Skeletal muscle tissue (tissue), 4 donors: Measurements from ENCODE around the gene ANKRD11. TPM values are rescaled to one million over a fixed set of nuclear protein-coding genes. Genes with fewer than 3 reads are reported as not detected.
"Not testable (repeated sequence)": the region's sequence is repeated elsewhere in the genome, so short reads cannot be mapped to it uniquely, and the experiment has no call there.

ENCODE experiments used
- H3K27ac ChIP-seq: one replicate; pipeline ENCODE4 v1.7.0; 2013; ENCODE audit warnings: mild to moderate bottlenecking, low read depth, low read length, inconsistent platforms
- H3K27me3 ChIP-seq, 3 donors: one replicate each; pipeline ENCODE4 v1.7.0; 2013; ENCODE audit warnings: low read length in 3 of 3; ENCODE audit not compliant: control insufficient read depth in 3 of 3, insufficient read depth in 3 of 3
- H3K36me3 ChIP-seq, 3 donors: one replicate each; pipeline ENCODE4 v1.7.0; 2013; ENCODE audit warnings: low read length in 3 of 3; ENCODE audit not compliant: control insufficient read depth in 3 of 3, insufficient read depth in 3 of 3
- H3K4me1 ChIP-seq, 3 donors: one replicate each; pipeline ENCODE4 v1.7.0; 2013; ENCODE audit warnings: low read length in 3 of 3, mild to moderate bottlenecking in 3 of 3; ENCODE audit not compliant: control insufficient read depth in 3 of 3, insufficient read depth in 3 of 3
- H3K4me3 ChIP-seq, 3 donors: one replicate each; pipeline ENCODE4 v1.7.0; 2013; ENCODE audit warnings: low read length in 3 of 3
- H3K9ac ChIP-seq, 3 donors: one replicate each; pipeline ENCODE4 v1.7.0; 2013; ENCODE audit warnings: low read length in 3 of 3, mild to moderate bottlenecking in 3 of 3, moderate library complexity in 2 of 3, low read depth in 1 of 3
- H3K9me3 ChIP-seq, 3 donors: one replicate each; pipeline ENCODE4 v1.7.0; 2013; ENCODE audit warnings: low read length in 3 of 3; ENCODE audit not compliant: control insufficient read depth in 3 of 3
- total RNA-seq: library from RNA; depleted of rRNA; stranded (reverse); fragments of >200 nt; gene quantifications from one replicate; pipeline ENCODE4 v1.2.3, GENCODE V29; 2014
- donor health status: Osteomylitis.

ANKRD11 gene
- total RNA-seq, 1 donor from 2014 or later: 21.4 TPM

DNA sequence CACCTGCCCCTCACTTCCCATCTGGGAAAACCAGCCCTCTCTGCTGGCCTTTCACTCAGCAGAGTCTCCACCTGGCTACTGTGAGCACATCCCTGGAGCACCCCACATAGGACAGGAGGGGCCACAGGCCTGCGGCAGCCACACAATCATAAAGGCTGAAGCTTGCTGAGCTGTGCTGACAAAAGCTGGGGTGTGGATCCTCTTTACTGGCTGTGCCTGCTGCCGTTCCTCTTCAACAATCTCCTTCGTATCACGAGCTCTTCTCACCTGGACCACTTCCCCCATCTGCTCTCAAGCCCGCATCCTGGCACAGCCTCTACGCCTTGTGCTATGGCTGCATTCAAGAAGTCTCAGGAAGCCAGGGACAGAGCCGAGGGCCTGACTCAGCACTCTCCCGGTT lies 186.7 kb downstream of the ANKRD11 start:
- Histone ChIP-seq H3K4me3 (no peak overlapping the region), H3K36me3 (peaks cover 14 to 27% (median 19%) of the 10 kb centered on the region in 3 donors), H3K9me3 (no peaks in the 10 kb centered on the region), H3K4me1 (peaks cover 25 to 56% (median 40%) of the 10 kb centered on the region in 3 donors), H3K9ac (no peak overlapping the region), H3K27ac (no peak overlapping the region), H3K27me3 (no peaks in the 10 kb centered on the region)

DNA sequence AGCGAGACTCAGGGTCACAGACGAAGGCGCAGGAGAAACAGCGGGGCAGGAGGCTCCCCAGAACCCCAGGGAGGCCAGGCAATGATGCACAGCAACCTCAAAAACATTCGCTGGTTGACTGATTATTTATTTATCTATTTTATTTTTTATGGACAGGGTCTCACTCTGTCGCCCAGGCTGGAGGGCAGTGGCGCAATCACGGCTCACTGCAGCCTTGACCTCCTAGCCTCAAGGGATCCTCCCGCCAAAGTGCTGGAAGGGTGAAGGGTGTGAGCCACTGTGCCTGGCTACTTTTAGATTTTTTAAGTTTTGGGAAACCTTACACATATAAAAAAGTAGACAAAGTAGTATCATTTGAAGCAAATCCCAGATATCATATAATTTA lies 189.4 kb downstream of the ANKRD11 start:
- Histone ChIP-seq H3K27ac (peak overlapping the region; percentile 79), H3K27me3 (no peaks in the 10 kb centered on the region), H3K9ac (peak overlapping the region in 2 of 3 donors; percentile 46 to 69), H3K9me3 (no peaks in the 10 kb centered on the region), H3K4me3 (no peak overlapping the region), H3K4me1 (peaks cover 25 to 63% (median 37%) of the 10 kb centered on the region in 3 donors), H3K36me3 (peaks cover 17 to 27% (median 24%) of the 10 kb centered on the region in 3 donors)

DNA sequence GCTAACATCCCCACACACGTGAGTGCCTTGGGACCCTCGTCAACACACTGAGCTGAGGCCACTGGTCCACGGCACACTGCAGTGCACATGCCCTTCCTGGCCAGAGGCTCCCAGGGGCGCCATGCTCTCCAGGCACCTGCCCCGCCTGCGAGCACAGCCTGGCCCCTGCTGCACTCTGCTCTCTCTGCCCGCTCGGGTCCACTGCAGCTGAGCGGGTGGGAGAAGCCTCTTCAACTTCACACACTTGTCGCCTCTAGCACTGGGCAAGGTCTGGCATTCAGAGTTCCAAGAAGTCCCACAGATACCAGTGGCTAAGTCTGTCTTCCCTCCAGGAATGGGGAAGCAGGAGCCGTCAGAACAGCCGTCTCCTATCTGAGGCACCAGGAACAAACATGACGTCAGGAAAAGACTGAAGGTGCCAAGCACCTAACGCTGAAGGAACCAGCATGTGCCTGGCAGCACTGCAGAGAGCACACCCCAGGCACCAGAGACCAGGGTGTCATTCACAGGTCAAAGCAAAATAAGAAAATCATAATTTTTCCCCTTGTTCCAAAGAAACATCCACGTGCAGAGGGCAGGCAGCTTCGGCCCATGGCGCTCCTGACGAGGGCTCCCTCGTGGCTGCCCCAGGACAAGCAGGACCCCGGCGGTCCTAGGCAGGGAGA lies 189.9 kb downstream of the ANKRD11 start:
- H3K27me3 ChIP-seq: no peaks in the 10 kb centered on the region
- H3K4me3 ChIP-seq: peak overlapping the region in 2 of 3 donors; percentile 13 to 48
- no peaks in the 10 kb centered on the region for H3K9me3 ChIP-seq
- peaks cover 25 to 65% (median 37%) of the 10 kb centered on the region in 3 donors for H3K4me1 ChIP-seq
- H3K9ac ChIP-seq: peak overlapping the region in 2 of 3 donors; percentile 46 to 69
- H3K27ac ChIP-seq: peak overlapping the region; percentile 79
- H3K36me3 ChIP-seq: peaks cover 17 to 27% (median 24%) of the 10 kb centered on the region in 3 donors

DNA sequence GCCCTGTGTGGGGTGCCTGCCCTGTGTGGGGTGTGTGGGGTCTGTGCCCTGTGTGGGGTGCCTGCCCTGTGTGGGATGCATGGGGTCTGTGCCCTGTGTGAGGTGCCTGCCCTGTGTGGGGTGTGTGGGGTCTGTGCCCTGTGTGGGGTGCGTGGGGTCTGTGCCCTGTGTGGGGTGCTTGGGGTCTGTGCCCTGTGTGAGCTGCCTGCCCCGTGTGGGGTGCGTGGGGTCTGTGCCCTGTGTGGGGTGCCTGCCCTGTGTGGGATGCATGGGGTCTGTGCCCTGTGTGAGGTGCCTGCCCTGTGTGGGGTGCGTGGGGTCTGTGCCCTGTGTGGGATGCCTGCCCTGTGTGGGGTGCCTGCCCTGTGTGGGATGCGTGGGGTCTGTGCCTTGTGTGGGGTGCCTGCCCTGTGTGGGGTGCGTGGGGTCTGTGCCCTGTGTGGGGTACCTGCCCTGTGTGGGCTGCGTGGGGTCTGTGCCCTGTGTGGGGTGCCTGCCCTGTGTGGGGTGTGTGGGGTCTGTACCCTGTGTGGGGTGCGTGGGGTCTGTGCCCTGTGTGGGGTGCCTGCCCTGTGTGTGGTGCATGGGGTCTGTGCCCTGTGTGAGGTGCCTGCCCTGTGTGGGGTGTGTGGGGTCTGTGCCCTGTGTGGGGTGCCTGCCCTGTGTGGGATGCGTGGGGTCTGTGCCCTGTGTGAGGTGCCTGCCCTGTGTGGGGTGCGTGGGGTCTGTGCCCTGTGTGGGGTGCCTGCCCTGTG lies 190.8 kb downstream of the ANKRD11 start:
- H3K27me3 ChIP-seq, H3K9me3 ChIP-seq, H3K4me3 ChIP-seq: not testable (repeated sequence)
- peak overlapping the region in 1 of 3 donors; percentile 50 for H3K9ac ChIP-seq
- peaks cover 30 to 74% (median 43%) of the 10 kb centered on the region in 3 donors for H3K4me1 ChIP-seq
- peak overlapping the region; percentile 79 for H3K27ac ChIP-seq
- peaks cover 13 to 19% (median 19%) of the 10 kb centered on the region in 3 donors for H3K36me3 ChIP-seq

DNA sequence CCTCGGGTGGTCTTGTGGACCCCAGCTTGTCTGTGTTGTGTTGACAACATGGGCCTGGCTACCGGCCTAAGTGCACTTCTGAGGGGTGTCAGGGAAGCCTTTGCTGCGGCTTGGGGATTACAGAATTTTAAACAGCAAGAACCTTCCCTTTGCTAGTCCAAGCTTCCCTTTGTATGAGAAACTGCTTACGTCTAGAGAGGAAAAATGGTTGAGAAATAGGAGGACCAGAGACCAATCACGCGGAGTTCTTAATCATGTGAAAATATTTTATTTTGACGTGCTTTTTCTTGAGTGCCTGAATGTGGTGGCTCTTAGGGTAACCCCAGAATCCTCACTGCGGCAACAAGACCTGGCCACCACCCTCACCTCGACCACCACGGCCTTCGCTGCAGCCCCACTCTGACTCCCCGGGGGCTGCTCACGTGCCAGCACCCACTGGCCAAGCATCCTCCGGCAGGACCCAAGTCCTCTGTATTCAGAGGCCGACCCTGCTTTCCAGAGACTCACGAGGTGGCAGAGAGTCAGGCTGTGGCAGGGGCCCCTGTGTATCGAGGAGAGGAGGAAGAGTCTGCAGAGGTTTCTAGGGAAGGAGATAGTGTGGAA lies 191.6 kb downstream of the ANKRD11 start:
- no peak overlapping the region for H3K4me3 ChIP-seq

DNA sequence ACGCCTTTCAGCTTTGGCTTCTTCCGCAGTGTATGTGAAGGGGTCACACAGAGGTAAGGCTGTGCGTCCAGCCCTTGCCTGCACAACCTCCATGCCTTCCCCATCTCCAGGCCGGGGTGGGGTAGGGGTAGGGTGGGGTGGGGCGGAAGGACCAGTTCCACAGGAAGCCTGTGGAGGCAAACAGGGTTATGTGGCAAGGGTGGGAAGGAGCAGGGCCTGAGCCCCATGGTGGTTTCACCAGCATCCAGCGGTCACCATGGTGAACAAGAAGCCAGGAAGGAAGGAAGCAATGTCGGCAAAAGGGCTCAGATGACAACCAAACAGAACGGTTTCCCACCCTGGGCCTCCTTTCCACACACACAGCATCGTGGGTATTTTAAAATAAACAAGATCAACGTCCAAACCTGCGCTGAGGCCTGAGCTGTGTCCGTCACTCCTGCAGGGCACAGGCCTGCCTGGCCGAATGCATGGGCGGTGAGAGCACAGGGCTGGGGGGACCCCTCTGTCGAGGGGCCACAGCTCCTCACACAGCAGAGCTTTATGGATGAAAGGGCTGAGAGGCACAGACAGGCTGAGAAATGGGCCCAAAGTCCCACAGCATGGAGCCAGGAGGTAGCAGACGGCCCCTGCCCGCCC lies 192.3 kb downstream of the ANKRD11 start:
- Histone ChIP-seq H3K9me3 (no peaks in the 10 kb centered on the region), H3K27me3 (no peaks in the 10 kb centered on the region), H3K9ac (no peak overlapping the region), H3K4me3 (no peak overlapping the region), H3K4me1 (peaks cover 34 to 79% (median 48%) of the 10 kb centered on the region in 3 donors), H3K36me3 (peaks cover 3 to 5% (median 4%) of the 10 kb centered on the region in 3 donors), H3K27ac (no peak overlapping the region)

More for the DNA sequence above, 191.6 kb downstream of the ANKRD11 start:
- Histone ChIP-seq H3K4me1 (peaks cover 34 to 82% (median 51%) of the 10 kb centered on the region in 3 donors), H3K9ac (peak overlapping the region in 1 of 3 donors; percentile 25), H3K27ac (no peak overlapping the region), H3K36me3 (peaks cover 7 to 11% (median 11%) of the 10 kb centered on the region in 3 donors), H3K27me3 (no peaks in the 10 kb centered on the region), H3K9me3 (no peaks in the 10 kb centered on the region)

DNA sequence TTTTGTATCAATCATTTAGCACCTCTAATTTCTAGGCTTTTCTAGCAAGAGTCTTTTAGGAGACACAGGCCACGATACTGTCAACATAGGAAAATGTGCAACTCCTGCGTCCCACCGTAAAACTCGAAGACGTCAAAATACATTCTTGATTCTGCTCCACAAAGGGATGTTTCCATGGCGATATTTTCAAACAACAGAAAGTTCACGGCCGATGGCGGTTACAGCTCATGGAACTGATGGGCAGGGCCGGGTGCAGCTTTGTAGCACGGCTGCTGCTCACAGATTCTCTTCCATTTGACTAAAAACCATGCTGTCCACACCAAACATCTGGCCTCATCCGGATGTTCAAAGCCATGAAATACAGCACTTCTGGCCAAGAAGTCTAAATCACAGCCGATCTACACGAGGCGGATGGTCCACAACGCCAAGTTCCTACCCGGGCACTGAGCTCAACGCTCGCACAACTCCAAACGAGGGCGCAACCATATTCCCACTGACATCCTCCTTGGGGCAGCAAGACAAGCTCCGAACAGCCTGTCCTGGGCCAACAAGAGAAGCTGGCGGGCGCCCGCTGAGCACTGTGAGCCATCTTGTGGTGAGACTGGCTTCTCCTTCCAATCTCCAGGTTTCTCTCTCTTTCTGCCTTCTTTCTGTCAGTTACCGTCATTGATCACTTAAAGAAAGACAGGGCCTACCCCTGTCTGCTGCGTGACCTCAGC lies 193.0 kb downstream of the ANKRD11 start:
- Histone ChIP-seq H3K9me3 (no peaks in the 10 kb centered on the region), H3K27me3 (no peaks in the 10 kb centered on the region), H3K4me3 (no peak overlapping the region), H3K27ac (no peak overlapping the region), H3K9ac (no peak overlapping the region), H3K4me1 (peaks cover 34 to 74% (median 50%) of the 10 kb centered on the region in 3 donors), H3K36me3 (peaks cover 0 to 5% (median 3%) of the 10 kb centered on the region in 3 donors)

DNA sequence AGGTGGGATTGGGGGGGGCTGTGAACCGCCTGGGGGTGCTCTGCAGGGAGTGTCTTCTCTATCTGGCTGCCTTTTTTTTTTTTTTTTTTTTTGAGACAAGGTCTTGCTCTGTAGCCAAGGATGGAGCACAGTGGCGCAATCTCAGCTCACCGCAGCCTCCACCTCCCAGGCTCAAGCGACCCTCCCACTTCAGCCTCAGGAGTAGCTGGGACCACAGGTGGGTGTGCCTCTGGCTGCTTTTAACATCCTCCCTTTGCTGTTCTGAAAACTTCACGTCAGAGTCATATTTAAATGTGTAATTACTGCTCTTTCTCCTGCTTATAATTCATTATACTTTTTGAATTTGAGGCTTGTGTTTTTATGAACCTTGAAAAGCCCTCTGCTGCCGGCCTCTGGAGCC lies 194.4 kb downstream of the ANKRD11 start:
- Histone ChIP-seq H3K4me3 (no peak overlapping the region), H3K36me3 (peaks cover 0 to 8% (median 3%) of the 10 kb centered on the region in 3 donors), H3K4me1 (peaks cover 25 to 69% (median 39%) of the 10 kb centered on the region in 3 donors), H3K9ac (no peak overlapping the region), H3K27ac (no peak overlapping the region), H3K9me3 (no peaks in the 10 kb centered on the region), H3K27me3 (no peaks in the 10 kb centered on the region)
